NCI-H187 treated with DMSO at 0.1 percent for 48 hours (cell line): ENCODE results near the gene TRIM51G.
"Not testable (repeated sequence)": the region's sequence is repeated elsewhere in the genome, so short reads cannot be mapped to it uniquely, and the experiment has no call there.

Experiments
- DNase-seq: peaks from one replicate; lab custom pipeline; 2025; lab: John Stamatoyannopoulos, UW

The TRIM51G gene, protein sequence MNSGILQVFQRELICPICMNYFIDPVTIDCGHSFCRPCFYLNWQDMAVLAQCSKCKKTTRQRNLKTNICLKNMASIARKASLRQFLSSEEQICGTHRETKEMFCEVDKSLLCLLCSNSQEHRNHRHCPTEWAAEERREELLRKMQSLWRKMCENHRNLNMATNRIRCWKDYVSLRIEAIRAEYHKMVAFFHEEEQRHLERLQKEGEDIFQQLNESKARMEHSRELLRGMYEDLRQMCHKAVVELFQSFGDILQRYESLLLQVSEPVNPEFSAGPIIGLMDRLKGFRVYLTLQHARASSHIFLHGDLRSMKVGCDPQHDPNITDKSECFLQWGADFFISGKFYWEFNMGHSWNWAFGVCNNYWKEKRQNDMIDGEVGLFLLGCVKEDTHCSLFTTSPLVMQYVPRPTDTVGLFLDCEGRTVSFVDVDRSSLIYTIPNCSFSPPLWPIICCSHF

DNA sequence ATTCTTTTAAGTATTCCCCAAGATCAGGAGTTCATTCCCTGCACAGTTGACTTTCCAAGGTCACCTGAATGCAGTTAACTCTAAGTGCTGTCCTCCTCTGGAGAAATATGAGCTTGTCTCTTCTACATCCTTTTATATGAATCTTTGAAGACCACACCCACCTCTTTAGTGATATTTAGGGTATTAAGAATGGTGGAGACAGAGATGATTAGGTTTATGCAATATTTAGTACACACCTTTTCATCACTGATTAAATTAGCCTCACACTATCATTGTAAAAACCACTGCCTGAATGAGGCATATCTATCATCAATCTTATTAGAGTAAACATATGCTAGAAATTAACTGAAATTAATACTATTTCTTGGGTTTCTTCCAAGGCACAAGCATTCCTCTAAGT lies at the start of gene TRIM51G:
Gene TRIM51G, minus strand, starts transcription at position 101 of the 400 bp plus-strand sequence. CDS start 2,190 bp downstream, outside the sequence.
- DNase-seq: not testable (repeated sequence)

DNA sequence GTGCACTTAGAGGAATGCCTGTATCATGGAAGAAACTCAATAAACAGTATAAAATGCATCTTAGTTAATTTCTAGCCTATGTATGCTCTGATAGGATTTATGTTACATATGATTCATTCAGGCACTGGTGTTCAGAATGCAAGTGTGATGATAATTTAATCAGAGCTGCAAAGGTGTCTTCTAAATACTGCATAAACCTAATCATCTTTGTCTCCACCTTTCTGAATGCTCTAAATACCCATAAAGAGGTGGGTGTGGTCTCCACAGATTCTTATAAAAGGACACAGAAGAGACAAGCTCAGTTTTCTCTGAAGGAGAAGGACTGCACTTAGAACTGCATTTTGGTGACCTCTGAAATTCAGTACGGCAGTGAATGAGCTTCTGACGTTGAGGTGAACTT lies 44.8 kb upstream of the TRIM51G start, which contains the start of gene TRIM49B:
Gene TRIM49B, plus strand, starts transcription at position 301 of the 400 bp plus-strand sequence. CDS start 2,777 bp downstream, outside the sequence.
- DNase-seq: not testable (repeated sequence)

DNA sequence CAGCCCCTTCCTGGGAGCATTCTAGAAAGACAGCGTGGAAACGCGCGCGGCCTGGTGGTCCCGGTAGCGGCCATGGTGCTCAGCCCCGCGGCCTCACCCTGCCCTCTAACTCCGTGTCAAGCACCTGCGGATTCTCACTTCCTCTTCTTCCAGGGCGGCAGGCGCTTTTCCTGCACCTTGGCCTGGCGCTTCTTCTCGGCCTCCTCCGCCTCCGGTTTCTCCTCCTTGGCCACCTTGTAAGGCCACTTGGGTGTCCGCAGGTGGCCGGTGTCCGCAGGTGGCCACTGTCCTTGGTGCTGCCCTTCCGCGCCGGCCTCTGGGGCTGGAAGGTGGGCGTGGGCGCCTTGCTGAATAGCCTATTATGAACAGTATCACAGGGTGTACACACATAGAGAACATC lies 15.1 kb downstream of the TRIM51G start:
- not testable (repeated sequence) for DNase-seq

DNA sequence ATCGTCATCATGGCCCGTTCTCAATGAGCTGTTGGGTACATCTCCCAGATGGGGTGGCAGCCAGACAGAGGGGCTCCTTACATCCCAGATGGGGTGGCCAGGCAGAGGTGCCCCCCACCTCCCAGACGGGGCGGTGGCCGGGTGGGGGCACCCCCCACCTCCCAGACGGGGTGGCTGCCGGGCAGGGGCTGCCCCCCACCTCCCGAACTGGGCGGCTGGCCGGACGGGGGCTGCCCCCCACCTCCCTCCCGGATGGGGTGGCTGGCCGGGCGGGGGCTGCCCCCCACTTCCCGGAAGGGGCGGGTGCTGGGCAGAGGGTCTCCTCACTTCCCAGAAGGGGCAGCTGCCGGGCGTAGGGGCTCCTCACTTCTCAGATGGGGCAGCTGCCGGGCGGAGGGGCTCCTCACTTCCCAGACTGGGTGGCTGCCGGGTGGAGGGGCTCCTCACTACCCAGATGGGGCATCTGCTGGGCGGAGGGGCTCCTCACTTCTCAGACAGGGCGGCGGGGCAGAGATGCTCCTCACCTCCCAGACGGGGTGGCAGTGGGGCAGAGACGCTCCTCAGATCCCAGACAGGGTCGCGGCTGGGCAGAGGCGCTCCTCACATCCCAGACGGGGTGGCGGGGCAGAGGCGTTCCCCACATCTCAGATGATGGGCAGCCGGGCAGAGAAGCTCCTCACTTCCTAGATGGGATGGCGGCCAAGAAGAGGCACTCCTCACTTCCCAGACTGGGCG lies 28.2 kb downstream of the TRIM51G start:
- DNase-seq: not testable (repeated sequence)

DNA sequence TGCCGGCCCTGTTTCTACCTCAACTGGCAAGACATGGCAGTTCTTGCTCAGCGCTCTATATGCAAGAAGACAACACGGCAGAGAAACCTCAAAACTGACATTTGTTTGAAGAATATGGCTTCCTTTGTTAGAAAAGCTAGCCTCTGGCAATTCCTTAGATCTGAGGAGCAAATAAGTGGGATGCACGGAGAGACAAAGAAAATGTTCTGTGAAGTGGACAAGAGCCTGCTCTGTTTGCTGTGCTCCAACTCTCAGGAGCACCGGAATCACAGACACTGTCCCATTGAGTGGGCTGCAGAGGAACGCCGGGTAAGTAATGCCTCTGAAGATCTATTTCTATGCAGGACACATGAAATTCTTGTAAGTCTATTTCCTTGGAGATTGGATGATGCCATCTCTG lies 37.9 kb downstream of the TRIM51G start:
- not testable (repeated sequence) for DNase-seq
